Ovary (tissue), 3 donors: ENCODE results near the gene CARMIL1.

Experiments used
- POLR2A ChIP-seq: fragments of 450-650 bp; IDR thresholded peaks from one replicate; pipeline ENCODE4 v1.6.1; 2017; ENCODE audit warnings: antibody characterized with exemption, mild to moderate bottlenecking, moderate library complexity
- TF ChIP-seq, protein P1 (sequence below), 3 donors: fragments of 450-650 bp in 2 of 3; fragments of 200-600 bp in 1 of 3; IDR thresholded peaks; one replicate each; pipeline versions ENCODE4 v1.5.1 to v1.8.0; 2016 to 2022; ENCODE audit warnings: antibody characterized with exemption in 3 of 3, mild to moderate bottlenecking in 1 of 3
- donor health status: DM: no; HTN: no; CAD: no.

GRCh38 chr6:25330796-25331685 lies 51.9 kb downstream of the CARMIL1 start:
- TF ChIP-seq POLR2A: no peak
- TF ChIP-seq, protein P1, sequence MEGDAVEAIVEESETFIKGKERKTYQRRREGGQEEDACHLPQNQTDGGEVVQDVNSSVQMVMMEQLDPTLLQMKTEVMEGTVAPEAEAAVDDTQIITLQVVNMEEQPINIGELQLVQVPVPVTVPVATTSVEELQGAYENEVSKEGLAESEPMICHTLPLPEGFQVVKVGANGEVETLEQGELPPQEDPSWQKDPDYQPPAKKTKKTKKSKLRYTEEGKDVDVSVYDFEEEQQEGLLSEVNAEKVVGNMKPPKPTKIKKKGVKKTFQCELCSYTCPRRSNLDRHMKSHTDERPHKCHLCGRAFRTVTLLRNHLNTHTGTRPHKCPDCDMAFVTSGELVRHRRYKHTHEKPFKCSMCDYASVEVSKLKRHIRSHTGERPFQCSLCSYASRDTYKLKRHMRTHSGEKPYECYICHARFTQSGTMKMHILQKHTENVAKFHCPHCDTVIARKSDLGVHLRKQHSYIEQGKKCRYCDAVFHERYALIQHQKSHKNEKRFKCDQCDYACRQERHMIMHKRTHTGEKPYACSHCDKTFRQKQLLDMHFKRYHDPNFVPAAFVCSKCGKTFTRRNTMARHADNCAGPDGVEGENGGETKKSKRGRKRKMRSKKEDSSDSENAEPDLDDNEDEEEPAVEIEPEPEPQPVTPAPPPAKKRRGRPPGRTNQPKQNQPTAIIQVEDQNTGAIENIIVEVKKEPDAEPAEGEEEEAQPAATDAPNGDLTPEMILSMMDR (IDR thresholded peaks at IDR 0.05): no peak
